ENCODE data around the gene SUGT1. TPM values are rescaled to one million over a fixed set of nuclear protein-coding genes. Genes with fewer than 3 reads are reported as not detected.

The SUGT1 gene
- total and polyA plus RNA-seq, 10 of the 15 experiments (the other 5 are each of a cell fraction or from before 2014, with no cell fraction given): 46.7 to 122 (median 77.3) TPM

GRCh38 chr13:52659340-52659739, 6.7 kb downstream of the SUGT1 start:
- ChIA-PET POLR2A (interaction anchor here (0.6 kb wide), 1 partner anchor 180 kb away, joined by 3 read pairs; no protein-coding TSS in a partner anchor), SMC1A (ENCODE audit: uncharacterized antibody, unreplicated experiment) (interaction anchor here (1.5 to 3.3 kb wide), 4 partner anchors 13 to 149 kb away, joined by 3 to 22 read pairs (median 14); no protein-coding TSS in a partner anchor), CTCF (interaction anchor here (0.9 kb wide), 1 partner anchor 17 kb away, joined by 3 read pairs; no protein-coding TSS in a partner anchor), RAD21 (ENCODE audit: unreplicated experiment) (interaction anchor here (1.8 to 3.9 kb wide), 2 partner anchors 149 to 309 kb away, joined by 6 to 25 read pairs; no protein-coding TSS in a partner anchor)
- H3K27me3 ChIP-seq (replicated peaks in 1 of 2; ENCODE audit: control insufficient read depth in 2 of 2, insufficient read depth in 2 of 2, low read length in 1 of 2): no peaks in the 10 kb centered on the region
- no TSS peak for BruUV-seq (replicated peaks)
- H3K9me3 ChIP-seq (replicated peaks; ENCODE audit: control insufficient read depth, insufficient read depth, low read length): peaks cover 2% of the 10 kb centered on the region; the same call in 1 of the 3 replicates
- intact Hi-C loops (cut with micrococcal nuclease; ENCODE audit: unreplicated experiment) (no loop called here), in situ Hi-C loops (cut with MboI) (loop anchor here (10.0 kb wide), 1 partner anchor 205 kb away; the partner anchor contains the start of genes CKAP2 and VPS36)
- H2AFZ ChIP-seq (ENCODE audit: control insufficient read depth, low read depth, low read length): no peak overlapping the region
- H3K27ac ChIP-seq (ENCODE audit: control insufficient read depth, insufficient read depth): no peak overlapping the region
- H4K20me1 ChIP-seq (ENCODE audit: control insufficient read depth, insufficient read depth): no peaks in the 10 kb centered on the region
- no peak for ATAC-seq
- no peak overlapping the region for H3K4me3 ChIP-seq
- H3K9ac ChIP-seq (ENCODE audit: control insufficient read depth, insufficient read depth, low read length): no peak overlapping the region
- H3K4me1 ChIP-seq (ENCODE audit: control insufficient read depth, insufficient read depth, low read length): peaks cover 5% of the 10 kb centered on the region; the same call in 1 of the 2 replicates
- H3K4me2 ChIP-seq (ENCODE audit: control insufficient read depth, insufficient read depth): no peak overlapping the region
- peaks cover 0 to 13% of the 10 kb centered on the region in 2 experiments; a peak in 2 of 4 replicates for H3K36me3 ChIP-seq (ENCODE audit: control insufficient read depth in 2 of 2, insufficient read depth in 2 of 2, low read length in 1 of 2)
- DNase-seq (ENCODE audit: low read depth, low spot score): no peak
- TF ChIP-seq, protein P1, sequence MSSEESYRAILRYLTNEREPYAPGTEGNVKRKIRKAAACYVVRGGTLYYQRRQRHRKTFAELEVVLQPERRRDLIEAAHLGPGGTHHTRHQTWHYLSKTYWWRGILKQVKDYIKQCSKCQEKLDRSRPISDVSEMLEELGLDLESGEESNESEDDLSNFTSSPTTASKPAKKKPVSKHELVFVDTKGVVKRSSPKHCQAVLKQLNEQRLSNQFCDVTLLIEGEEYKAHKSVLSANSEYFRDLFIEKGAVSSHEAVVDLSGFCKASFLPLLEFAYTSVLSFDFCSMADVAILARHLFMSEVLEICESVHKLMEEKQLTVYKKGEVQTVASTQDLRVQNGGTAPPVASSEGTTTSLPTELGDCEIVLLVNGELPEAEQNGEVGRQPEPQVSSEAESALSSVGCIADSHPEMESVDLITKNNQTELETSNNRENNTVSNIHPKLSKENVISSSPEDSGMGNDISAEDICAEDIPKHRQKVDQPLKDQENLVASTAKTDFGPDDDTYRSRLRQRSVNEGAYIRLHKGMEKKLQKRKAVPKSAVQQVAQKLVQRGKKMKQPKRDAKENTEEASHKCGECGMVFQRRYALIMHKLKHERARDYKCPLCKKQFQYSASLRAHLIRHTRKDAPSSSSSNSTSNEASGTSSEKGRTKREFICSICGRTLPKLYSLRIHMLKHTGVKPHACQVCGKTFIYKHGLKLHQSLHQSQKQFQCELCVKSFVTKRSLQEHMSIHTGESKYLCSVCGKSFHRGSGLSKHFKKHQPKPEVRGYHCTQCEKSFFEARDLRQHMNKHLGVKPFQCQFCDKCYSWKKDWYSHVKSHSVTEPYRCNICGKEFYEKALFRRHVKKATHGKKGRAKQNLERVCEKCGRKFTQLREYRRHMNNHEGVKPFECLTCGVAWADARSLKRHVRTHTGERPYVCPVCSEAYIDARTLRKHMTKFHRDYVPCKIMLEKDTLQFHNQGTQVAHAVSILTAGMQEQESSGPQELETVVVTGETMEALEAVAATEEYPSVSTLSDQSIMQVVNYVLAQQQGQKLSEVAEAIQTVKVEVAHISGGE (CRISPR knock-in tag; IDR thresholded peaks at IDR 0.05): no peak
- TF ChIP-seq ZBED1 (IDR thresholded peaks at IDR 0.05; ENCODE audit: borderline replicate concordance): no peak
- peaks cover 31% of the 10 kb centered on the region for H3K79me2 ChIP-seq (ENCODE audit: control insufficient read depth, insufficient read depth, low read length)
- 65% methylated on average over 2 of the region's 2 CpGs for WGBS (ENCODE audit: insufficient coverage, insufficient replicate concordance, low lambda C conversion rate, missing lambda C conversion rate)
- FAIRE-seq: no peak

Measured in GM12878 (cell line).